NCI-H2107 treated with DMSO at 0.1 percent for 48 hours (cell line): Measurements from ENCODE around the gene SERPINB12.

Source experiments
- DNase-seq: peaks from one replicate; lab custom pipeline; 2025; ENCODE audit not compliant: unreplicated experiment; lab: John Stamatoyannopoulos, UW

Gene SERPINB12

GRCh38 chr18:63542069-63542468 lies at the start of gene SERPINB12:
TSS of gene SERPINB12 (plus strand) at chr18:63542369. CDS start at chr18:63556160, 13,791 bp downstream.
- DNase-seq: no peak

DNA sequence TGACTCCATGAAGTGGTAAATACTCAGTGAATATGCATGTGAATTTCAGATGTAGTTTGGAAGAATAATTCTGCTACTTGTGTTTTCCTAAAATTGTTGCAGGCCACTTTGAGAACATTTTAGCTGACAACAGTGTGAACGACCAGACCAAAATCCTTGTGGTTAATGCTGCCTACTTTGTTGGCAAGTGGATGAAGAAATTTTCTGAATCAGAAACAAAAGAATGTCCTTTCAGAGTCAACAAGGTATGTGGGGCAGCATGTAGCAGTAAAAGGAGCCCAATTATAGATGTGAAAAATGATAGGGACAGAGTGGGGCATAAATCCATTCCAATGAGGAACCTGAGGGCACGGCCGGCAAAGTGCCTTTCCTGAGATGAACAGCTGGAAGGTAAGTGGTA lies 49.3 kb upstream of the SERPINB12 start:
- DNase-seq: no peak

DNA sequence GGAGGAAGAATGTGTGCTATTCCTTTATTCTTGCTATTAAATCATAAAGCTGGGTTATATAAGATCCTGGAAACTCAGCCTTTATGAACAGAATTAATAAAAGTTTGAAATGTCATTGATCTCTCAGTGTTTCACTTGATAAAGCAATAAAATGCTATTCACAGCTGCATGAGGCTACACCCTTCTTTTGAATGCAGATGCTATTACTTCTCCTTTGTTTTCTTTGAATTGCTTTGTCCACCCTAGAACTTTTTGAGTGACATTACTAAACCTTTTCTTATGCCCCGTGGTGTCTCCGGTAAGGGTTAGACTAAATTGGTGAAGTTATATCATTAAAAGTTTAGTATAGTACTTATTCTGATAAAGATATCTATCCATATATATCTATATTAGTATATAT lies 46.5 kb upstream of the SERPINB12 start:
- DNase-seq: no peak

- peak; percentile 15 for DNase-seq
Measured at GRCh38 chr18:63505566-63506335, 36.4 kb upstream of the SERPINB12 start.

DNA sequence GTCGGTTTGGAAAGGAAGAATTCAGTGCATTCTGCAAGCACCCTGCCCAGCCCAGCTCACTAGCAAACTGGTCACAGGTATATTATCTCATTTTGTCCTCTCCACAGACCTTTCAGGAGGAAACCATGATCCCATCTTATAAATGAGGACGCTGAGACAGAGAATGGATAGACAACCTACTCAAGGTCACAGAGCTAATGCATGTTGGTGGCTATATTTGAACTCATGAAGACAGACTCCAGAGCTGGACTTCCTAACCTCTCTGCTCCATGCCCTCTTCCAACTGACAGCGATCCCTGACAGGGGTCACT lies 35.9 kb upstream of the SERPINB12 start:
- no peak for DNase-seq

DNA sequence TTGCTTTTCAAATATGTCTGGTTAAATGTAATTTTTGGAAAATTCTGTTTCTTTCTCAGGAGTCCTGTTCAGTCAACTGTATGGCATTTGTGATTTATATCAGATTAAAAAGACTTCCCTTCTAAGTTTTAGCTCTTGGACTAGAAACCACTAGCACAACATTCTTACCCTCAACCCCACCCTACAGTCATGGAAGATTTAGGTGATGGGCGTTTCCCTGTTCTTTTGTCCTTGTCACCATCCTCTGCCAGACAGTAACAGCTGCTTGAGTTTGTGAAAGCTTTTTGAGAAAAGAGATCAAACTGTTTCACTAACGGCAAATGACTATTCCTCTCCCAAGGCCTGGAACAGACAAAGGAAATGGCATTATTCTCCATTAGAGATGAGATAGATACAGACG lies 33.6 kb upstream of the SERPINB12 start:
- DNase-seq: no peak

- DNase-seq: no peak
Measured at GRCh38 chr18:63511285-63511684, 30.9 kb upstream of the SERPINB12 start.

GRCh38 chr18:63514326-63514725 lies 27.8 kb upstream of the SERPINB12 start:
- no peak for DNase-seq

GRCh38 chr18:63514888-63515678 lies 27.1 kb upstream of the SERPINB12 start:
- no peak for DNase-seq

DNA sequence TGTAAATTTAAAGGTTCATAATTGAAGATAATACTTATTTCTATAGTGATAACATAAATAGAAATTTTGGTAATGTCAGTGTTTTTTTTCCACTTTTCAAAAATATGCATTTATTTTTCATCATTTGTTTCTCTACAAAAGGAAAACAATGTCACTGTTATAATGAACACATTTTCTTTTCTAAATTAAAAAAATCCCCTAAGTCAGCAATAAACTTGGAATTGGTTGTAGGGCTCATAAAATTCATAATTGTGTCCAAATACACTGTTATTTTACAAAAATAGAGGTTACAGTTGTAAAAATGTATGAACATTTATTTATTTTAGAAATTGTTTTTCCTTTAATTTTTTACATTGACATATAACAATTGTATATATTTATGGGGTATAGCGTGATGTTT lies 26.4 kb upstream of the SERPINB12 start:
- no peak for DNase-seq

DNA sequence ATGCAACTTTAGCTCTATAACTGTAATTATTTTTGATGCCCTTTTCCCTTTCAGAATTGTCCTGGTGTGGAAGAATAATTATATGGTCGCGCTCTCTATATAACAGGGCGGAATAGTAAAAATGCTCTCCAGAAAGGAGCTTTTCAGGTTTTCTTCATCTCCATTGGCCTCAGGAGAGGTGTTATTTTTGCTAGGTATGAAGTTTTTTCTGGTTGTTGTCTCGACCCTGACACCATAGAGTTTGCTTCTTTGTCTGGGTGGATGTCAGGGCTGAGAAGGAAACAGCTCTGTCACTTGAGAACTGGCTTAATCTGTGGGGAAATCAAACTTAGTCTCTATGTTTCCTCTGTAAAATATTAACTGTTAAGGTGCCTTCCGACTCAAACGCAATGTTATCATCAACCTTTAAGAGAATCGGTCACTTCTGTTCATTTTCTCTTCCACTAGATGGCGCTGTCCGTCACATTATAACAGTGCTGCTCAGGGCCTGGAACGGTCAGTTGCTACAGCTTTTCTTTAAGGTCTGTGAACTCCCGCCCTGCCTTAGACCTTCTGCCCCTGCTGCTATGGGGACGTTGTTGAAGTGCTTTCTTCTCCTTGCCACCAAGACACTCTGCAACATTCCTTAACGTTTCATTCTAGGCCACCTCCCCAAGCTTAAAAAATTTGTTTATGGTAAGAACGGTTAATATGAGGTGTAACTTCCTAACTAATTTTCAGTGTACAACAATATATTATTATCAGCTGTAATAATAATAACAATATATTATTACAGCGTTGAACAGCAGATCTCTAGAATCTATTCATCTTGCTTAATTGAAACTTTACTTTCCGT lies 23.8 kb upstream of the SERPINB12 start:
- DNase-seq: peak; percentile 86

DNA sequence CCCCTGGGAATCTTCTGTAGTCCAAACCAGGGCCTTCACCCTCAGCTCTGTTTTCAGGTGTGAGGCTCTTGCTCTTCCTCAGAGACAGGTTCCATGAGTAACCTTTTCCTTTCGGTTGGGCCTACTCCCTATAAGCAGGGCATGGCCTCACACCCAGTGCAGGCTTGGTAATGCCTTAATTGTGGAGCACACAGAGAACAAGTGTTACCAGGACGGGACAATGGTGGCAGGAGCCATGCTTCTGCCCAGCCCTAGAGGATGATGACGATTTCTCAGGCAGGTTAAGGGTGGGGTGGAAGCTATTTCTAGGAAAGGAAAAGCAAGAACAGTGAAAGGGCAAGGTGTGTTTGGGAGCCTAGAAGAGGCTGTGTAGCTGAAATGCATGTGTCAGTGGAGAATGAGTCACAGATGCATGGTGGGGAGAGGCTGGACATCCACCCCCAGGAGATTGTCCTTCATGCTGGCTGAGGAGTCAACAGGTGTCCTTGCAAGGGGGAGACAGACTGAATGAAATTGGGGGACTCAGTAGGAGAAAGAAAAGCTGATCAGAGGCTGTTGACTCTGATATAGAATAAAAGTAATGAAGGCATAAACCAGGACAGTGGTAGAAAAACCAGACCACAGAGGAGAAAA lies 22.0 kb upstream of the SERPINB12 start:
- DNase-seq: no peak

- no peak for DNase-seq
Measured at GRCh38 chr18:63523660-63524059, 18.5 kb upstream of the SERPINB12 start.

- DNase-seq: no peak
Measured at GRCh38 chr18:63527251-63527650, 14.9 kb upstream of the SERPINB12 start.

GRCh38 chr18:63528863-63529492 lies 13.2 kb upstream of the SERPINB12 start:
- DNase-seq: no peak

- no peak for DNase-seq
Measured at GRCh38 chr18:63532471-63532870, 9.7 kb upstream of the SERPINB12 start.

DNA sequence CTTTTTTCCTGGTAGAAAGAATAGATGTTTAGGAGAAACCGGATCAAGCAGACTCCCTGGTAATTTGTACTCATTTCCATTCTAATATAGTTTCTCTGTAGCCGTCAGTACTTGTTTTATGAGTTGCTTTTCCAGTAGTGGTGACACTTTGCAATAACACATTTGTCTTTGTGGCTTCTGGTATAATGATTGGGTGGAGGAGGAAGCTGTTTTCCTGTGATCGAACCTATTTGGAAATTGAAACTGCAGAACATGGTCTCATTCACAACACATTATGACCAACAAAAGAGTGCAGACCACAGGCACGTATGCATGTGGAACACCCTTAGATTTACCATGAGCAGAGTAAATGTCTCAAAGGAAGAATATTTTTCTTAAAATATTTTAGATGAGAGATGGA lies 7.6 kb upstream of the SERPINB12 start:
- no peak for DNase-seq

DNA sequence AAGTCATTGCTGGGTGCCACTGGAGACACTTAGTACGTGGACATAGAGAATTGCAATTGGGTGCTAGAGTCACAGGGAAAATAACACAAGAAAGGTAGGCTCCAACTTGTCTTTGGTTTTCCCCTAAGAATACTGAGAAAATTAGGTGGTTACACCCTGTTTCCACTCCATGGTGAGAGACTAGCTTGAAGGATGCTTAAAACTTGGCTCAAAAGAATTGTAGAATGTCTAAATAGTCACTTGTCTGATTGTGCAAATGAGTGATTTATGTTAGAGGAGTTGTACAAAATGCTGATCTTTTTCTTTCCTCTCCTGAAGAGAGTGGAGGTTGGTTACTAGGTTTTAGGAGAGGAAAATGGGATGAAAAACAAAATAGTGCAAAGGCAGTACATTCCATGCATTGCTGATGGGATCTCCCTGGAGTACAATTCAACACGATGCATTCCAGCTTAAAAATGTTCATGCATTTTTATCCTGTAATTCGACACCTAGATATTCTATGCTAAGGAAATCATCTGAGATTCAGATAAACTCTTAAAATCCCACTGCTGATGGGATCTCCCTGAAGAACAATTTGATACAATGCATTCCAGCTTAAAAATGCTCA lies 2.2 kb upstream of the SERPINB12 start:
- no peak for DNase-seq

- DNase-seq: no peak
Measured at GRCh38 chr18:63544017-63544416, 1.8 kb downstream of the SERPINB12 start.

- DNase-seq: no peak
Measured at GRCh38 chr18:63545000-63545399, 2.8 kb downstream of the SERPINB12 start.
